Measurements from ENCODE around the gene HEYL.

Gene HEYL

DNA sequence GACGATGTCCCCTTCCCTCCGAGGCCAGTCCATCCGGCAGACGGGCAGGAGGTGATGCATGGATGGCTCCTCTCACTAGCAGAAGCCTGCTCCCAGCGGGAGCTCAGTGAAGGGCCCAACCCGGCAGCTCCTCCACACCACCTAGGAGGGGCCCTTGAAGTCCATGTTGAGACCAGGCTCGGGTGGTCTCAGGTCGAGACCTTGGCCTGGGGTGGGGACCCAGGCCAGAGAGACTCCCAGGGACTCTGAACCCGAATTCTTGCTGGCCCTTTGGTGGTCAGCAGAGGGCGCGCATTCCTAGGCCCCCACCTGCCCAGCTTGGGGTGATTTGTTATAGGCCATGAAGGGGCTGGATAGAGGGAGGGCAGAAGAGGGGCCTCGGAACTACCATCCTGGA, 33.1 kb upstream of the HEYL start:
- Histone ChIP-seq H3K79me2 (ENCODE audit: control insufficient read depth, insufficient read depth, low read length, poor library complexity) (no peaks in the 10 kb centered on the region), H3K27ac (ENCODE audit: low read depth, low read length) (no peak overlapping the region)
- no CpG with 5 or more reads among the region's 12 CpGs for WGBS (ENCODE audit: extremely low coverage, insufficient coverage, insufficient read length)

DNA sequence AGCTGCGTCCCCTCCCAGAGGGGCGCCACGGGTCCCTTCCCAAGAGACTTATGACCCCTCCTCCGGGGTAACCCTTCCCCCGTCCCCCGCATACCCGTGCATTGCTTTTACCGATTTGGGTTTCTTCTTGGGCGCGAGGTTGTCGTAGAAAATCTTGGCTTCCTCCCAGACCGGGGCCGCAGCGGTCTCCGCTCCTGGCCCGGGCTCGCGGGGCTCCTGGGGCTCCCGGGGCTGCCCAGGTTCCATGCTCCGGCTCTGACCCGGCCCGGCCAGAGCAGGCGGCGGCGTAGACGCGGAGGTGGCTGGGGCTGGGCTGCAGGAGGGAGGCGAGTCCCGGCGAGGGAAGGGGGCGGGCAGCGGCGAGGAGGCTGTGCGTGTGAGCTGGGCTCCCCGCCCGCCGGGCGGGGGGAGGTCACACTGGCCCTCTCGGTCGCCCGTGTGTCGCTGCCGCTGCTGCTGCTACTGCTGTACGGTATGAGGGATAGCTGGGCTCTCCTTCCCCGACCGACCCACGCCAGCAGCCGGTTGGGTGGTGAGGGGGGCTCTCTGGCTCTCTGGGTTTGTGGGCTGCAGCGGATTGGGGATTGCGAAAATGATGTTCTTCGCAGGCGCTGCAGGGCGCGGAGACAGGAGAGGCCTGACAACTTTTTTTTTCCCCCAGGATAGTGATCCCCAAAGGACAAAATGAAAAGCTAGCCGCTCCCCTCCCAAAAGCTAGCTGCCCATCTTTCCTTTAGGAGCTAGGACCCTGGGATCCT, 32.5 kb upstream of the HEYL start, which contains the start of gene NT5C1A:
Gene NT5C1A, minus strand, starts transcription at position 315 of the 758 bp plus-strand sequence. Its CDS starts 69 bp downstream, at position 246.
- Histone ChIP-seq H4K8ac (ENCODE audit: low read depth, low read length) (no peak within 1 kb of the TSS), H3K36me3 (ENCODE audit: control insufficient read depth in 1 of 2, insufficient read depth in 2 of 2, low read length in 2 of 2) (no peaks in the 10 kb centered on the region), H3K9me3 (ENCODE audit: insufficient read depth, low read depth, low read length) (no peaks in the 10 kb centered on the region), H3K4me2 (ENCODE audit: low read length) (peak within 1 kb of the TSS; percentile 35), H3K9ac (ENCODE audit: low read length) (no peak within 1 kb of the TSS), H3K4ac (ENCODE audit: low read depth, low read length) (no peak within 1 kb of the TSS), H3K27ac (ENCODE audit: low read depth, low read length) (no peak within 1 kb of the TSS), H3K79me2 (ENCODE audit: control insufficient read depth, insufficient read depth, low read length, poor library complexity) (no peaks in the 10 kb centered on the region), H2BK120ac (ENCODE audit: insufficient read depth, low read length, poor library complexity) (no peak within 1 kb of the TSS), H3K4me3 (ENCODE audit: low read depth, low read length) (peak within 1 kb of the TSS; percentile 14), H4K12ac (ENCODE audit: low read depth, low read length) (no peak within 1 kb of the TSS), H3K27me3 (ENCODE audit: insufficient read depth, low read length) (peaks cover 44% of the 10 kb centered on the region), H3K23ac (ENCODE audit: low read length) (no peak within 1 kb of the TSS), H2AK5ac (ENCODE audit: low read length) (no peak within 1 kb of the TSS), H3K79me1 (ENCODE audit: low read length) (no peaks in the 10 kb centered on the region), H3K18ac (ENCODE audit: low read length) (no peak within 1 kb of the TSS), H2BK12ac (ENCODE audit: low read length) (no peak within 1 kb of the TSS), H3K4me1 (ENCODE audit: control insufficient read depth in 1 of 2, insufficient read depth in 2 of 2, low read length in 2 of 2) (peaks cover 0 to 4% of the 10 kb centered on the region in 2 experiments), H3K14ac (ENCODE audit: low read length) (no peak within 1 kb of the TSS), H2AFZ (ENCODE audit: insufficient read depth, low read length, poor library complexity) (no peak within 1 kb of the TSS), H4K91ac (ENCODE audit: low read depth, low read length) (no peak within 1 kb of the TSS), H2BK5ac (ENCODE audit: low read depth, low read length, poor library complexity) (no peak within 1 kb of the TSS)
- no CpG with 5 or more reads among the region's 55 CpGs for WGBS (ENCODE audit: extremely low coverage, insufficient coverage, insufficient read length)
- no peak for DNase-seq

More for the DNA sequence above, 33.1 kb upstream of the HEYL start:
- no peak overlapping the region for H3K18ac ChIP-seq (ENCODE audit: low read length)
- H3K27me3 ChIP-seq (ENCODE audit: insufficient read depth, low read length) = peaks cover 46% of the 10 kb centered on the region
- no peak for DNase-seq
- H3K79me1 ChIP-seq (ENCODE audit: low read length) = no peaks in the 10 kb centered on the region
- no peak overlapping the region for H3K14ac ChIP-seq (ENCODE audit: low read length)
- H3K4me1 ChIP-seq (ENCODE audit: control insufficient read depth in 1 of 2, insufficient read depth in 2 of 2, low read length in 2 of 2) = peaks cover 0 to 4% of the 10 kb centered on the region in 2 experiments
- no peaks in the 10 kb centered on the region for H3K9me3 ChIP-seq (ENCODE audit: insufficient read depth, low read depth, low read length)
- H4K91ac ChIP-seq (ENCODE audit: low read depth, low read length) = no peak overlapping the region
- no peak overlapping the region for H3K4me3 ChIP-seq (ENCODE audit: low read depth, low read length)
- H2AK5ac ChIP-seq (ENCODE audit: low read length) = no peak overlapping the region
- no peak overlapping the region for H2AFZ ChIP-seq (ENCODE audit: insufficient read depth, low read length, poor library complexity)
- H3K36me3 ChIP-seq (ENCODE audit: control insufficient read depth in 1 of 2, insufficient read depth in 2 of 2, low read length in 2 of 2) = no peaks in the 10 kb centered on the region
- H3K9ac ChIP-seq (ENCODE audit: low read length) = no peak overlapping the region
- no peak overlapping the region for H4K8ac ChIP-seq (ENCODE audit: low read depth, low read length)
- no peak overlapping the region for H2BK120ac ChIP-seq (ENCODE audit: insufficient read depth, low read length, poor library complexity)
- H2BK12ac ChIP-seq (ENCODE audit: low read length) = no peak overlapping the region
- no peak overlapping the region for H2BK5ac ChIP-seq (ENCODE audit: low read depth, low read length, poor library complexity)
- H3K23ac ChIP-seq (ENCODE audit: low read length) = no peak overlapping the region
- H3K4ac ChIP-seq (ENCODE audit: low read depth, low read length) = no peak overlapping the region
- H3K4me2 ChIP-seq (ENCODE audit: low read length) = no peak overlapping the region
- no peak overlapping the region for H4K12ac ChIP-seq (ENCODE audit: low read depth, low read length)

DNA sequence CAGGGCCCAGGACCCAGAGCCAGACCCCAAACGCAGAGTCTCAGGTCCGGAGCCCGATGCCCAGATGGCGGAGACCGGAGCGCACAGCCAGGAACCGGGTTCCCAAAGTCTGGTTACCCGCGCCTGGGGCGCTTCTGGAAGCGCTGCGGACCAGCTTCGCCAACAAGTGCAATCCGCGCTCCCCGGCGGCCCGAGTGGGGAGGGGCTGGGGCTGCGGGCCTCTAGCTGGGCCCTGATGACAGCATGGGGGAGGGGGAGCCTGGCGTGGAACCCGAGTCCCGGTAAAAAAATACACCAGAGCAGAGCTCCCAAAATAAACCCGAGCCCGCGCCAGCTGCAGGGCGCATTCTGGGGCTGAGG, 32.0 kb upstream of the HEYL start:
- H3K9me3 ChIP-seq (ENCODE audit: insufficient read depth, low read depth, low read length) = no peaks in the 10 kb centered on the region
- H2AFZ ChIP-seq (ENCODE audit: insufficient read depth, low read length, poor library complexity) = no peak overlapping the region
- no peak for DNase-seq
- H3K27ac ChIP-seq (ENCODE audit: low read depth, low read length) = no peak overlapping the region
- H3K4me2 ChIP-seq (ENCODE audit: low read length) = peak overlapping the region; percentile 35
- H3K4me3 ChIP-seq (ENCODE audit: low read depth, low read length) = no peak overlapping the region
- no peaks in the 10 kb centered on the region for H3K36me3 ChIP-seq (ENCODE audit: control insufficient read depth in 1 of 2, insufficient read depth in 2 of 2, low read length in 2 of 2)
- no peak overlapping the region for H3K18ac ChIP-seq (ENCODE audit: low read length)
- no peak overlapping the region for H2BK120ac ChIP-seq (ENCODE audit: insufficient read depth, low read length, poor library complexity)
- H4K8ac ChIP-seq (ENCODE audit: low read depth, low read length) = no peak overlapping the region
- no peak overlapping the region for H3K9ac ChIP-seq (ENCODE audit: low read length)
- H3K79me2 ChIP-seq (ENCODE audit: control insufficient read depth, insufficient read depth, low read length, poor library complexity) = no peaks in the 10 kb centered on the region
- no peak overlapping the region for H4K91ac ChIP-seq (ENCODE audit: low read depth, low read length)
- H4K12ac ChIP-seq (ENCODE audit: low read depth, low read length) = no peak overlapping the region
- H3K79me1 ChIP-seq (ENCODE audit: low read length) = no peaks in the 10 kb centered on the region
- peaks cover 43% of the 10 kb centered on the region for H3K27me3 ChIP-seq (ENCODE audit: insufficient read depth, low read length)
- H3K4ac ChIP-seq (ENCODE audit: low read depth, low read length) = no peak overlapping the region
- H3K23ac ChIP-seq (ENCODE audit: low read length) = no peak overlapping the region
- H2BK12ac ChIP-seq (ENCODE audit: low read length) = no peak overlapping the region
- no peak overlapping the region for H2AK5ac ChIP-seq (ENCODE audit: low read length)
- WGBS (ENCODE audit: extremely low coverage, insufficient coverage, insufficient read length) = no CpG with 5 or more reads among the region's 26 CpGs
- no peak overlapping the region for H2BK5ac ChIP-seq (ENCODE audit: low read depth, low read length, poor library complexity)
- peaks cover 0 to 4% of the 10 kb centered on the region in 2 experiments for H3K4me1 ChIP-seq (ENCODE audit: control insufficient read depth in 1 of 2, insufficient read depth in 2 of 2, low read length in 2 of 2)
- no peak overlapping the region for H3K14ac ChIP-seq (ENCODE audit: low read length)

DNA sequence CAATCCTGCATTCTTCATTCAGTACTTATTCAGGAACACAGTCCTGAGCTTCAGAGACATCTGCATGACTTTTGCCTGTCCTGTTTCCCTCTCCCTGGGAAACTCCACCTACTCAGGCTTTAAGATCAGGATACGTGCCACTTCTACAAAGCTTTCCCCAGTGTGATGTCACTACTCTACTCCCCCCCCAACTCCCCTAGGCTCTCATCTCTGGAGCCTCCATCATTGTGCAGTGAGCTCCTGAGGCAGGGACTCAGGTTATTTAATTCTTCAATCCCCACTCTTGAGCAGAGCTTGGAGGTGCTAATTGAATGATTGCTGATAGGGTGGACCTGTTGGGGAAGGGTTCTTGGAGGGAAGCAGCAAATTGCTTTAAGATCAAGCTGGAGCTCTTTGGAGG, 31.2 kb upstream of the HEYL start:
- no peak overlapping the region for H2AK5ac ChIP-seq (ENCODE audit: low read length)
- no peak for DNase-seq
- H4K12ac ChIP-seq (ENCODE audit: low read depth, low read length) = no peak overlapping the region
- H3K14ac ChIP-seq (ENCODE audit: low read length) = no peak overlapping the region
- no peak overlapping the region for H3K18ac ChIP-seq (ENCODE audit: low read length)
- H3K79me1 ChIP-seq (ENCODE audit: low read length) = no peaks in the 10 kb centered on the region
- H2AFZ ChIP-seq (ENCODE audit: insufficient read depth, low read length, poor library complexity) = no peak overlapping the region
- H3K36me3 ChIP-seq (ENCODE audit: control insufficient read depth in 1 of 2, insufficient read depth in 2 of 2, low read length in 2 of 2) = no peaks in the 10 kb centered on the region
- H3K9ac ChIP-seq (ENCODE audit: low read length) = no peak overlapping the region
- H2BK5ac ChIP-seq (ENCODE audit: low read depth, low read length, poor library complexity) = no peak overlapping the region
- no peaks in the 10 kb centered on the region for H3K79me2 ChIP-seq (ENCODE audit: control insufficient read depth, insufficient read depth, low read length, poor library complexity)
- H3K4me3 ChIP-seq (ENCODE audit: low read depth, low read length) = no peak overlapping the region
- H3K27me3 ChIP-seq (ENCODE audit: insufficient read depth, low read length) = peaks cover 43% of the 10 kb centered on the region
- no peak overlapping the region for H3K27ac ChIP-seq (ENCODE audit: low read depth, low read length)
- no peak overlapping the region for H4K8ac ChIP-seq (ENCODE audit: low read depth, low read length)
- no peak overlapping the region for H3K23ac ChIP-seq (ENCODE audit: low read length)
- H4K91ac ChIP-seq (ENCODE audit: low read depth, low read length) = no peak overlapping the region
- peaks cover 0 to 4% of the 10 kb centered on the region in 2 experiments for H3K4me1 ChIP-seq (ENCODE audit: control insufficient read depth in 1 of 2, insufficient read depth in 2 of 2, low read length in 2 of 2)
- no peak overlapping the region for H3K4me2 ChIP-seq (ENCODE audit: low read length)
- no peak overlapping the region for H2BK120ac ChIP-seq (ENCODE audit: insufficient read depth, low read length, poor library complexity)
- no peak overlapping the region for H3K4ac ChIP-seq (ENCODE audit: low read depth, low read length)
- WGBS (ENCODE audit: extremely low coverage, insufficient coverage, insufficient read length) = no CpG with 5 or more reads among the region's 1 CpG
- no peak overlapping the region for H2BK12ac ChIP-seq (ENCODE audit: low read length)
- H3K9me3 ChIP-seq (ENCODE audit: insufficient read depth, low read depth, low read length) = peaks cover 4% of the 10 kb centered on the region

Measured in trophoblast cell (in vitro differentiated cells and primary cell).